GM19467 (cell line): ENCODE data around the gene IVNS1ABP.

Experiments
- ATAC-seq: cut with Tn5 transposase; IDR thresholded peaks from one replicate; pipeline ENCODE4 v1.9.1; 2021; ENCODE audit warnings: mild to moderate bottlenecking, moderate library complexity; ENCODE audit not compliant: unreplicated experiment

The IVNS1ABP gene

DNA sequence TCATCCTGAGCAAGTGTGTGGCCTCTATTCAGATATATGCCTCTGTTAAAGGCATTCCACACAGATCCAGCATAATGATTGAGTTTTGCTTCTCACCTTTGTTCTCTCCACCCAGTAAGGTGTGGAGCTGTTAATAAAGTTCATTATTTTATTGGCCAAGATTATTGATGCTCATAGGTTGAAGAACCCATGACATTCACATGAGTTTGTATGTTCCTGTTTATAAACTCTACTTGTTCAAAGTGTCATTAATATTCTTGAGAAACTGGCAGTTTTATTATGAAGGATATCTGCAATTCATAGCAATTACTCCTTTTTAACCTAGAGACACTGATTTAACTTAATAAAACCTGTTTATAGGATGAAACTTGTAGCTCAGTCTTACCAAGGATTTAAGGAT, 22.0 kb downstream of the IVNS1ABP start:
- no peak for ATAC-seq

DNA sequence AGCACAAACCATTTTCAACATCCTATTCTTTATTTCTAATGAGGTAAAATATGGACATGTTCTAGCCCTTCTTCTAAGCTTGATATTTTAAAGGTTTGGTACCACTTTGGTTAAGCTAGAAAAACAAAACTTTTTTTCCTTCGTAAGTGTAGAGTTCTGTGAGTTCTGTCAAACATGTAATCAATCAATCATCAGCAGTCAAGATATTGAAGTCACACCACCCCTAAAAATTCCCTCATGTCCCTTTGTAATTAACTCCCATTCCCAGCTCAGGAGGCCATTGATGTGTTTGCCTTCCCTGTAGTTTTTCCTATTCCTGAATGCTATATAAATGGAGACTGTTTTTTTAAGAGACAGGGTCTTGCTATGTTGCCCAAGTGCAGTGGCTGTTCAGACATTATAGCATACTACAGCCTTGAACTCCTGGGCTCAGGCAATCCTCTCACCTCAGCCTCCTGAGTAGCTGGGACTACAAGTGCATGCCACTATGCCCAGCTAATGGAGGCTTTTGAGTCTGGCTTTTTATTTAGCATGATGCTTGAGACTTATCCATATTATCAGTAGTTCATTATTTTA, 23.0 kb downstream of the IVNS1ABP start:
- ATAC-seq = no peak

GRCh38 chr1:185292237-185292636, 24.8 kb downstream of the IVNS1ABP start:
- ATAC-seq = no peak

GRCh38 chr1:185291652-185292051, 25.4 kb downstream of the IVNS1ABP start:
- no peak for ATAC-seq

- ATAC-seq = no peak
Measured at GRCh38 chr1:185291159-185291558, 25.9 kb downstream of the IVNS1ABP start.

- no peak for ATAC-seq
Measured at GRCh38 chr1:185289880-185290279, 27.2 kb downstream of the IVNS1ABP start.

- no peak for ATAC-seq
Measured at GRCh38 chr1:185288435-185288834, 28.6 kb downstream of the IVNS1ABP start.

DNA sequence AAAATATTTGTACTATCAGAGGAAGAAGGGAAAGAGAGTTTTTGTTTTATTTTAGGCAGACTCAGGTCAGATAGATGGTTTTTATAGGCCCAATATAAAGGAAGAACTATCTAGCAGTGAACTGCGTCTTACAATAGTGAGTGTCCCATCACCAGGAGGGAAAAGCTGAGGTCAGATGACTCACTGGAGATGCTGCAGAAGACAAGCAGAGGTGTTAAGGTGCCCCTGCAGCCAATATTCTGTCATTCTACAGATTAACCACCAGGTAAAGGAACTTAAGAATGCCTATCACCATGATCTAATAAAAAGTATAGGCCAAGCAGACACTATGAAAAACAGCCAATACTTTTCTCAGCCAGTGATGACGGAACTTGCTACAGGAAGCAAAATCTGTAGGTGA, 29.6 kb downstream of the IVNS1ABP start:
- ATAC-seq = no peak

DNA sequence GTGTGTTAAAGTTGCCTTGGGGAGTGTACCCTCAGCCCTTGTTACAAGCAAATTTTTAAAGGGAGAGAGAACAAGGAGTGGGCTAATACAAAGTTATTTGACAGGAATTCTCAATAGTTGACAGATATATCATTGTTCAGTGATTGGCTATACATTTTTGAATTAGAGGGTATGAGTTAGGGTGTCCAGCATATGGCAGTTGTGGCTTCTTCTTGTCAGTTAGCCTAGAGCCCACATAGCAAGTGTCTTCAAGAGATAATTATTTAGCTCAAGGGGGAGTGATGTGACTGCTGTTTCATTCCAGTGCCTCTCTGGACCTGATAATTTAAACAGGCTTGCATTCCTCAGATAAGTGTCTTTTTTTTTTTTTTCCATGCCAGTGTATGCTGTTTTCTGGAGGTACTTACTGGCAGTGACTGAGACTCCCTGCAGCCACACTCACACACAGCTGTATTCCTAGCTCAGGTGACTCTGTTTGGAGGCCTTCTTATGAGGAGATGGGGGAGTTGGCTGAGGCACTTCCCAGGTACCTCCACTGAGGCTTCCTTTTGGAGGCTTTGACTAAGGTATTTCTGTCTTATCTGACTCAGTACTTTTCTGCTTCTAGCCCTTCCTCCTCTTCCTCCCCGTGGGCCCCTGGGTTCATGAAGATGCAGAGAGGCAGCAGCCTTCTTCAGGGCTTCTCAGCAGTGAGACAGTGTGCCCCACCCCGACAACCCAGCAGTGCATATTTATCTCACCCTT, 32.3 kb downstream of the IVNS1ABP start:
- no peak for ATAC-seq

DNA sequence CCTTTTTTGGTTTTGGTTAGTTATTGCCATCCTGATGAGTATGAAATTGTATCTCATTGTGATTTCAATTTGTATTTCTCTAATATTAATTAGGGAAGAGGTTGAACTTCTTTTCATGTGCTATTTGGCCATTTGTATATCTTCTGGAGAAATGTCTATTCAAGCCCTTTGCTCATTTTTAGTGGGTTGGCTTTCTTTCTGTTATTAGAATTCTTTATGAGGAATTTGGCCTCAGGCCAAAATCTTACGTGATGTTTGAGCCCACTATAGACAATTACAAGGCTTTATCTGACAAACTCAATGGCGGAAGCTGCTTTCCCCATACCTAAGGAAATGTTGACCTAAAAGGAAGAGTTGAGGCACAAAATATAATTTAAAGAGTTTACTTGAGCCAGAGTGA, 32.9 kb downstream of the IVNS1ABP start:
- ATAC-seq = no peak

DNA sequence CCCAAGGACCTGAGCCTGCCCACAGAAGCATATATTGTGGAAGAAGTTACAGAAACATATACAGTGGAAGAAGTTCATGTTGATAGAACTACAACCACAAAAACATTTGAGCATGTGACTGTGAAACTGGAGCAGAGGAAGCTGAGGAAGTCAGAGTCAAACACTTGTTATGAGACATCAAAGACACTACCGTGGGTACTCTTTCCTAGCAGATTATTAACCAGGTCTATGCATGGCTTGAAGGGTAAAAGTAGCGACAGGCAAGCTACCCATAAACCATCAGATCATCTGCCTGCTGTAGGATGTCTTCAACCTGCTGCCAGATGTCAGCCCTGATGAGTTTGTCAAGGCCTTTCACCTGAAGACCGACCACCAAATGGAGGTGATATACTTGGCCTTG, 35.8 kb downstream of the IVNS1ABP start:
- ATAC-seq = peak; percentile 95

DNA sequence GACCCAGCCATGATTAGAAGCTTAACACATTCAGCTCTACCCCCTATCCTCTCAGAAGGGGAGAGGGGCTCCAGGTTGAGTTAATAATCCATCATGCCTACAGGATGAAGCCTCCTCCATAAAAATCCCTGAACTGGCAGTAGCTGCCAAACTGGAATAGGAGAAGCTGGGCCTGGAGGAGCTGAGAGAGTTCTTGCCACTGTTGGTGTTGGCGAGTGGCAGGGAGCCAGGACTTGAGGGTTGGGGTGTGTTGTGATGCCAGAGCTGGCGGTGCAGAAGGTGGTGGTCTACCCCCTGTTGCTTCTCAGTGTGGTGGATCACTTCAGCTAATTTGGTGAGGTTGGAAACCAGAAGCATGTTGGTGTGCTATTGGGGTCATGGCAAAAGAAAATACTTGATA, 36.5 kb downstream of the IVNS1ABP start:
- ATAC-seq = no peak

DNA sequence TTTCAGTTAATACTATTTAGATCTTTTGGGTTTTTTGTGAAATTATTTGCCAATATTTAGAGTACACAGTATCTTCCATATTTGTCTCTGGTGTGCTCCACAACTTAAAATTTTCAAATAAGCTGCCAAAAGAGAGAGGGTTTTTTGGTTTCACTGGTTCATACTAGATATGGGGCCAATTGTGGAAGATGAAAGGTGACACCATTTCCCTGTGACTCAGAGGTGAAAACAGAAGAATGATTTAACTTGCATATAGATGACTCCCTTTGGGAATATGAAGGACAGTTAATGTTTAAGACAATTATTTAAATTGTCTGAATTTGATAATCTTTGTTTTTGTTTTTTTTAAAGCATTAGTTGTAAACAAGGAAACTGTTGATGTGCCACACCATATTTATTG, 37.5 kb downstream of the IVNS1ABP start:
- ATAC-seq = no peak

- ATAC-seq = no peak
Measured at GRCh38 chr1:185271921-185272320, 45.1 kb downstream of the IVNS1ABP start.

DNA sequence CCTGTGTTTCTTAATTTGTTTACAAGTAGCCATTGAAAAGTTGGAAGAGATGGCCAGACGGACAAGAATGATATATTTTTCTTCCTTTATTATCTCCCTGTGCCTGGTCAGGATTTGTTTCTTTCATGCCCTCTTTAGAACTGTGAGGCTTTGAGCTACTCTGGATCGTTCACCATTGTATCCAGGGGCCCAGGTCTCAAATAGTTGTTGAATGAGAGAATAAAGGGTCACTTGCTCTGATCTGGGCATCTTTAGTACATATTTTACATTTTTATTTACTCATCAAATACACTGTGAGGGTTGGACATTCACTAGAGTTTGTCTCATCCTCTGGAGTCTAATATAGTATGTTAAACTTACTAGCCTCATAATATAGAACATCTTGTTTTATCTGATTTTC, 48.7 kb downstream of the IVNS1ABP start:
- ATAC-seq = no peak

- no peak for ATAC-seq
Measured at GRCh38 chr1:185267701-185268100, 49.3 kb downstream of the IVNS1ABP start.

- ATAC-seq = no peak
Measured at GRCh38 chr1:185267301-185267700, 49.7 kb downstream of the IVNS1ABP start.

GRCh38 chr1:185265314-185265713, 51.7 kb downstream of the IVNS1ABP start:
- ATAC-seq = no peak

DNA sequence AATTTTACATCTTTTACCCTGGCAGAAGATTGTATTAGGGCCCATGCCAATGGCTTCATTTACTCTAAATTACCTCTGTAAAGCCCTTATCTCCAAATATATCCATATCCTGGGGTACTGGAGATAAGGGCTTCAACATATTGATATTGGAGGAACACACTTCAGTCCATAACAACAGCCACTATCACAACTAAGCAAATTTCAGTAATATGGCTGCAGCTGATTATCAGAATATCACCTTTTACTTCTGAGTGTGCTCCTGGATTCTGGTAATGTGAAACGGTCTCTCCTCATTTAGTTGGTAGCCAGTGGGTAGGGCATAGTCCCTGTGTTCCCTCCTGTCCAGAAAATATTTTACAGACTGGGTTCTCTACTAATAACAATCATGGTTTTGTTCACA, 53.3 kb downstream of the IVNS1ABP start:
- no peak for ATAC-seq

- no peak for ATAC-seq
Measured at GRCh38 chr1:185263292-185263691, 53.8 kb downstream of the IVNS1ABP start.

GRCh38 chr1:185262151-185262550, 54.9 kb downstream of the IVNS1ABP start:
- ATAC-seq = no peak

DNA sequence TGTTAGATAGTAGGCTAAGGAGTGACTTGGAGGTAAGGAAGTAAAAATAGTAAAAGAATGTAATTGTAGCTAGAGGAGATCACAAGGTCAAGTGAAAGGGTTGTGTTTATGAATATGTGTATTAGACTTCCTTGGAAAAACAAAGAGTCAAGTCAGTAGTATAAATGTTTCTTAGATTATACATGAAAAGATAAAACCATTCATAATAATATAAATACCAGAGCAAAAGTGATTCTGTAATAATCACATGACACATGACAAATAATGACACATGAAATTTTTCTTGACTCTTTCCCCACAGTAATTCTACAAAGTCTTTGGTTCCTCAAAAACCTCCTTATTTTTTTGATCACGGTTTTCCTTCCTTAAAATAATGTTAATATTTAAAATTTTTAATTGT, 56.4 kb downstream of the IVNS1ABP start:
- no peak for ATAC-seq

DNA sequence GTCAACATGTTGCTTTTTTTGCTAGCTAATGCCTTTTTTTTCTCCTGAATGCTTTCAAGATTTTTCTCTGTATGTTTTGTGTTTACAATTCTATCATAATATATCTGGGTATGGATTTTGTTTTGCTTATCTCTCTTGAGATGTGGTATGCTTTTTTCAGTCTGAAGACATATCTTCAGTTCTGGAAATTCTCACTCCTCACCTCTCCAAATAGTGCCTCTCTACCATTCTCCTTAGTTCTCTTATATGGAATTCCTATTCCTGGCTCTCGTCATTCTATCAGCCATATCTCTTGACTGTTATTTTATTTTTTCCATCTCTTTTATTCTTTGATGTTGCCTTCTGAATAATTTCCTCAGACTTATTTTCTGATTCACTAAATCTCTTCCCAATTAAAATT, 58.4 kb downstream of the IVNS1ABP start:
- ATAC-seq = no peak
